Measurements from ENCODE around the gene TXNIP. TPM values are rescaled to one million over a fixed set of nuclear protein-coding genes. Genes with fewer than 3 reads are reported as not detected.
A peak's percentile ranks its signal among the peaks of the same experiment; 100 is the strongest.

TXNIP gene
- total RNA-seq, 1 donor from 2014 or later: 108 TPM

DNA sequence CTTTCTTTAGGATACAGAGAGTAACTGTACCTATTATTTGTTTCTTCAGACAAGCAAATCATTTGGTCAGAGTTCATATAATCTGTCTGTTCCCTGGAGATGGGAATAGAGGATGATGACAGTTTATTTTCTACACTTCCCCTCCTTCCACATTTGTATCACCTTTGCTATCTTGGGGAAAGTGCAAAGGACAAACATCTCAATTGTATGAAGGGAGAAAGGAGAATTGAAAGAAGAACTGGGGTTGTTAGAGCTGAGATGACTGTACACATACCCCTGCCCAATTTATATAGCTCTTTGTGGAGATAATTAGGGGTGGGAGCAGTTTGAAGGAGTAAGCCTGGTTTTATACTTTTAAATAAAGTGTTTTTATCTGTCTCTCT lies 17.9 kb downstream of the TXNIP start:
- intact Hi-C loops (cut with micrococcal nuclease): loop anchor here (1.0 kb wide), 1 partner anchor 58 kb away; no protein-coding TSS in a partner anchor
- DNase-seq (ENCODE audit: low spot score): no peak
- H3K27me3 Mint-ChIP-seq (ENCODE audit: insufficient read depth): no peaks in the 10 kb centered on the region
- no peak overlapping the region for H3K4me3 Mint-ChIP-seq
- no peaks in the 10 kb centered on the region for H3K36me3 Mint-ChIP-seq (ENCODE audit: low read depth)
- H3K27ac Mint-ChIP-seq: no peak overlapping the region
- H3K4me1 Mint-ChIP-seq (ENCODE audit: low read depth): peaks cover 9% of the 10 kb centered on the region
- H3K9me3 Mint-ChIP-seq: no peaks in the 10 kb centered on the region

GRCh38 chr1:145977486-145978470 lies 18.6 kb downstream of the TXNIP start:
- H3K9me3 Mint-ChIP-seq: no peaks in the 10 kb centered on the region
- no peak overlapping the region for H3K27ac Mint-ChIP-seq
- intact Hi-C loops (cut with micrococcal nuclease): loop anchor here (1.0 kb wide), 3 partner anchors 30 to 59 kb away; no protein-coding TSS in a partner anchor
- peaks cover 13% of the 10 kb centered on the region for H3K4me1 Mint-ChIP-seq (ENCODE audit: low read depth)
- DNase-seq (ENCODE audit: low spot score): peak; percentile 62
- peaks cover 3% of the 10 kb centered on the region for H3K36me3 Mint-ChIP-seq (ENCODE audit: low read depth)
- no peak overlapping the region for H3K4me3 Mint-ChIP-seq
- no peaks in the 10 kb centered on the region for H3K27me3 Mint-ChIP-seq (ENCODE audit: insufficient read depth)

DNA sequence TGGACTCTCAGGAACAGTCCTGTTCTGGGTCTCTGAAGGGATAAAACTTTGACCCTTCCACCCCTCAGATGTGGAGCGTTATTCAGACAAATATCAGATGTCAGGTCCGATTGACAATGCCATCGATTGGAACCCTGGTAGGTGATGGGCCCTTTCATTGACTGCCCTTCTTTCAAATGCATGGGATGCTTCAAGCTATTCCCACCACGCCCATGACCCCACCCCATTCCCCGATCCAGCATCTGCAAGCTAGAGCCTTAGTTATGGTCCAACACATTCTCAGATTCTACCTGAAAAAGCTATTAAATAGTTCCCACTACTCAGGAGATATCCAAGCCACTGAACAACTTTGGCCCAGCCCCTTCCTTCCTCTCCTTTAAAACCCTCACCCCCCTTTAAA lies 19.4 kb downstream of the TXNIP start:
- Mint-ChIP-seq H3K4me1 (ENCODE audit: low read depth) (peaks cover 15% of the 10 kb centered on the region), H3K27me3 (ENCODE audit: insufficient read depth) (no peaks in the 10 kb centered on the region), H3K4me3 (no peak overlapping the region), H3K9me3 (no peaks in the 10 kb centered on the region), H3K27ac (no peak overlapping the region), H3K36me3 (ENCODE audit: low read depth) (peaks cover 3% of the 10 kb centered on the region)
- intact Hi-C loops (cut with micrococcal nuclease): loop anchor here (1.0 kb wide), 2 partner anchors 30 to 36 kb away; no protein-coding TSS in a partner anchor
- DNase-seq (ENCODE audit: low spot score): no peak

GRCh38 chr1:145975216-145975615 lies 21.2 kb downstream of the TXNIP start:
- intact Hi-C loops (cut with micrococcal nuclease): no loop called here
- DNase-seq (ENCODE audit: low spot score): no peak
- Mint-ChIP-seq H3K27me3 (ENCODE audit: insufficient read depth) (no peaks in the 10 kb centered on the region), H3K4me3 (no peak overlapping the region), H3K4me1 (ENCODE audit: low read depth) (peaks cover 15% of the 10 kb centered on the region), H3K36me3 (ENCODE audit: low read depth) (peaks cover 3% of the 10 kb centered on the region), H3K9me3 (no peaks in the 10 kb centered on the region), H3K27ac (no peak overlapping the region)

DNA sequence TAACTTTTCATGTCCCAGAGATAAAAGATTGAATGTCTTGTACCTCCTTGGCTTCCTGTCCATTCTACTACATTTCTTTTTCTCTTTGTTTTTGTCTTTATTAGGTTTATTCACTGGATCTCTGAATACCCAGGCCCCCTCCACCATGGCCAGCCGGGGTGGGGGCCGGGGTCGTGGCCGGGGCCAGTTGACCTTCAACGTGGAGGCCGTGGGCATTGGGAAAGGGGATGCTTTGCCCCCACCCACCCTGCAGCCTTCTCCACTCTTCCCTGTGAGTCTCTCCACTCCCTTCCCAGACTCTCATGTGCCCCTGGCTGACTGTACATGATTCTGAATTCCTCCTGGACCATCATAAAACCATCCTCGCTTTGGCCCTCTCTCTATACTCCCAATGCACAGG lies 21.7 kb downstream of the TXNIP start:
- no peaks in the 10 kb centered on the region for H3K9me3 Mint-ChIP-seq
- H3K36me3 Mint-ChIP-seq (ENCODE audit: low read depth): peaks cover 3% of the 10 kb centered on the region
- no peak overlapping the region for H3K4me3 Mint-ChIP-seq
- H3K4me1 Mint-ChIP-seq (ENCODE audit: low read depth): peaks cover 15% of the 10 kb centered on the region
- DNase-seq (ENCODE audit: low spot score): no peak
- intact Hi-C loops (cut with micrococcal nuclease): no loop called here
- no peaks in the 10 kb centered on the region for H3K27me3 Mint-ChIP-seq (ENCODE audit: insufficient read depth)
- peak overlapping the region; percentile 36 for H3K27ac Mint-ChIP-seq

GRCh38 chr1:145972580-145972979 lies 23.8 kb downstream of the TXNIP start:
- H3K36me3 Mint-ChIP-seq (ENCODE audit: low read depth): peaks cover 9% of the 10 kb centered on the region
- no peak overlapping the region for H3K4me3 Mint-ChIP-seq
- H3K27me3 Mint-ChIP-seq (ENCODE audit: insufficient read depth): no peaks in the 10 kb centered on the region
- DNase-seq (ENCODE audit: low spot score): no peak
- H3K27ac Mint-ChIP-seq: no peak overlapping the region
- H3K4me1 Mint-ChIP-seq (ENCODE audit: low read depth): peaks cover 15% of the 10 kb centered on the region
- H3K9me3 Mint-ChIP-seq: peaks cover 6% of the 10 kb centered on the region
- intact Hi-C loops (cut with micrococcal nuclease): no loop called here

DNA sequence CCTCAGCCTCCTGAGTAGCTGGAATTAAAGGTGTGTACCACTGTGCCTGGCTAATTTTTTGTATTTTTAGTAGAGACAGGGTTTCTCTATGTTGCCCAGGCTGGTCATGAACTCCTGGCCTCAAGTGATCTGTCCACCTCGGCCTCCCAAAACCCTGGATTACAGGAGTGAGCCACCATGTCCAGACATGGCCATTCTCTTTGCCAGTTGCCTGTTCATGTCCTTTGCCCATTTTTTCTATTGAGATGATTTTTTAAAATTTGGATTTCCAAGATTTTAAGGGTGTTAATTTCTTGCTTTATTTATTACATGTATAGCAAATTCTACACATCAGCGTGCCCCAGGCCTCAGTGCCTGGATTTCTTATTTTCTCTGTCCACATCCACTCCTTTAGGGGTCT lies 29.1 kb downstream of the TXNIP start:
- H3K9me3 Mint-ChIP-seq: peaks cover 14% of the 10 kb centered on the region
- DNase-seq (ENCODE audit: low spot score): no peak
- peak overlapping the region; percentile 40 for H3K4me3 Mint-ChIP-seq
- intact Hi-C loops (cut with micrococcal nuclease): no loop called here
- no peaks in the 10 kb centered on the region for H3K27me3 Mint-ChIP-seq (ENCODE audit: insufficient read depth)
- no peak overlapping the region for H3K27ac Mint-ChIP-seq
- H3K36me3 Mint-ChIP-seq (ENCODE audit: low read depth): peaks cover 7% of the 10 kb centered on the region
- H3K4me1 Mint-ChIP-seq (ENCODE audit: low read depth): peaks cover 28% of the 10 kb centered on the region

DNA sequence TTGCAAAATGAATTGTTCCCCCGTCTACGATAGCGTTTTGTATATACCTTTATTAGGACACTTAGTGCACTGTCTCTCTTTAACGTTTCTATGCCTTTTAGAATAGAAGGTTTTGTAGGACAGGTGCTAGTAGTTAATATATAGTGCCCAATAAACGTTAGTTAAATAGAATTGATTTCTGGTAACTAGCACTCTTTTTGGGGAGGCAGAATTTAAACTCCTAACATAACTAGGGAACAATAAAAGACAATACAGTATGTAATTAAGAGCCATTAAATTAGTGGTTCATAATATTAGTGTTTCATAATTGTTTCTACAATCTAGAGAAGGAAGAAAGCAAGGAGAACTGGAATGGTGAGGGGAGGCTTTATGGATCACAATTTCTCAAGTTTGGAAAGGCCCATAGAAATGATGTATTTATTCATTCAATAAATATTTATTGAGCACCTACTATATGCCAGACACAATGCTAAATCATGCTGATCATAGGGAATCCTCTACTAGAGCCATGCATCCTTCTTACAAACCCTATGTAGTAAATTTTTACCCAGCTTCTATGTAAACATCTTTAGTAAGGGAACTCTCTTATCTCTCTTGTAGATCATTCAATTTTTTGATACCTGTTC lies 31.1 kb downstream of the TXNIP start:
- Mint-ChIP-seq H3K4me1 (ENCODE audit: low read depth) (peaks cover 42% of the 10 kb centered on the region), H3K27me3 (ENCODE audit: insufficient read depth) (no peaks in the 10 kb centered on the region), H3K4me3 (peak overlapping the region; percentile 93), H3K9me3 (peaks cover 14% of the 10 kb centered on the region), H3K36me3 (ENCODE audit: low read depth) (peaks cover 7% of the 10 kb centered on the region), H3K27ac (peak overlapping the region; percentile 87)
- no peak for DNase-seq (ENCODE audit: low spot score)
- intact Hi-C loops (cut with micrococcal nuclease): no loop called here

DNA sequence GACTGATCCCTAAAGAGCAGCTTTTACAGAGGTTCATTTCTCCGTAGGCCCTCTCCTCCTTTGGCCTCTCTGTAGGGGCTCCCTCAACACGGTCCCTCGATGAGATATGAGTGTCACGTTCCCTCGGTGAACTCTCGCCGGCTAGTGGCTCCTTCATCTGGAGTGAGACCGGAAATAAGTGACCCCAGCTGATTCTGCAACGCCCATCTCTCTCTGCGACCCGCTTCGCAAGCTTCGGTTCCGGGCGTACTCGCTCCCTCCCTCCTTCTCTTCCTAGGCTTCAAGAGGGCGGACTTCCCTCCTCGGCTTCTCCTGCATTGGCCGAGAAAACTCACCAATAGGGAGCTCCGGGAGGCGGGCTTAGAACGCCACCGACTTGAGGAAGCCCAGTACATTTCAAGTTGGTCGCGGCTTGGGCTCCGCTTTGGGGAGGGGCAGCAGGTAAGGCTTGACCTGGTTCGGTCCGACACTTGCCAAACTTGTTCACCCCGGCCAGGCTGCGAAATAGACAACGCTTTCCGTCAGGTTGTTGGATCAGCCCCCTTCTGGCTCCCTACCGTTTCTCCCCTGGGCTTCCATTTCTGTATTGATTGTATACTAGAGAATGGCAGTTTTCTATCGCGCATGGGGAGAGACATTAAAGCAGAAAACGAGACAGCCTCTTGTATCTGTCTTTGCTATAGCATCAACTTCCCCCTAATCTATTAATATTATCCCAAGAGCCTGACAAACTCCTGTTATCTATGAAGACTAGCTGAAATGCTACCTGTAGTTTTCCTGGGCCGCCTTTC lies 31.9 kb downstream of the TXNIP start, which contains the start of the genes ANKRD34A and POLR3GL:
Gene ANKRD34A, minus strand, starts transcription at position 248 of the 791 bp plus-strand sequence. CDS start 2,816 bp downstream, outside the sequence.
Gene POLR3GL, plus strand, starts transcription at position 363 of the 791 bp plus-strand sequence. CDS start 10,176 bp downstream, outside the sequence.
- intact Hi-C loops (cut with micrococcal nuclease): loop anchor here (1.0 kb wide), 7 partner anchors 15 to 106 kb away; partner anchors contain the start of genes PEX11B, RBM8A and TXNIP
- Mint-ChIP-seq H3K4me1 (ENCODE audit: low read depth) (peaks cover 45% of the 10 kb centered on the region), H3K36me3 (ENCODE audit: low read depth) (peaks cover 9% of the 10 kb centered on the region), H3K27ac (peak within 1 kb of the TSS; percentile 87), H3K9me3 (peaks cover 14% of the 10 kb centered on the region), H3K27me3 (ENCODE audit: insufficient read depth) (no peaks in the 10 kb centered on the region), H3K4me3 (peak within 1 kb of the TSS; percentile 93)
- DNase-seq (ENCODE audit: low spot score): peak; percentile 89

- peaks cover 14% of the 10 kb centered on the region for H3K9me3 Mint-ChIP-seq
- no peaks in the 10 kb centered on the region for H3K27me3 Mint-ChIP-seq (ENCODE audit: insufficient read depth)
- intact Hi-C loops (cut with micrococcal nuclease): loop anchor here (1.0 kb wide), 7 partner anchors 16 to 105 kb away; partner anchors contain the start of genes PEX11B, RBM8A and TXNIP
- H3K4me1 Mint-ChIP-seq (ENCODE audit: low read depth): peaks cover 56% of the 10 kb centered on the region
- DNase-seq (ENCODE audit: low spot score): no peak
- peak overlapping the region; percentile 93 for H3K4me3 Mint-ChIP-seq
- peak overlapping the region; percentile 87 for H3K27ac Mint-ChIP-seq
- peaks cover 9% of the 10 kb centered on the region for H3K36me3 Mint-ChIP-seq (ENCODE audit: low read depth)
Measured at GRCh38 chr1:145963265-145964019, 32.9 kb downstream of the TXNIP start.

DNA sequence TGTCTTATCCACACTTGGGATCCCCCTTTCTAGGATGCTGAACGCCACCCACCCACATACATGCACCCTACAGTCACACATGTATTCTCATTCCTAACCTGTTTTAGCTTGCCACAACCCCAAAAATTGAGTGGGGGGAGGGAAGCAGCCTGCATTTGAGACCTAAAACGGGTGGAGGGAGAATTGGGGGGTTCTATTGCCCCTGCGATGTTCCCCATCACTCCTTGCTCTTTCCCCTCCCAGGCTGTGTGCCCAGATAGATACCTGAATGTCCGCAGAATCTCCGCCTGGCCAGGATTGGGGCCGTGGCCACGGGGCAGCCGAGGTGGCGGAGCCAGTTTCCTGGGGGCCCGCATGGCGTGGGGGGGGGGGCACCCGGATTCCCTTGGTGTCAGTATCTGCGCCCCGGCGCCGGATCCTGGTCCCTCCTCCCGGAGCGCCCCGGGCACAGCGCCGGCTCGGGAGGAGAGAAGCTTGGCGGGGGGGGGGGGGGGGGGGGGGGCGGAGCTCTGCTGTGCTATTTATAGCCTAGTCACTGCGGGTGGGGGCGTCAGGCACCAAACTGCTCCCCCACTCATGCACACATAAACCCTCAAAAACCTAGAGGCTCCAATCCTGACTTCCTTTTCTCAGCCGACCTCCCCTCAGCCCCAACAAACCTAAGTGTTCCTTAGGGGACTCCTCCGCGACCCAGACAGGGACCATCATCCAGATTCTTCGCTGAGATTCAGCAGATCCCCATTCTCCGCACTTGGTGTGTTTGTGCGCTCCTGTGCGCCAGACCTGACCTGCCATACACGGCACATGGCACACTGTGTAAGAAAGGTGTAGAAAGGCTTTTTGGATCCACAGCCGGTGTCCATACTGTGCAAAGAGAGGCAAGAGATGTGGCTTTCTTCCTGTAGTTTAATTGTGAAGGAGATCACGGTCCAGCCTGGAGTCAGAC lies 33.9 kb downstream of the TXNIP start:
- Mint-ChIP-seq H3K36me3 (ENCODE audit: low read depth) (peaks cover 2% of the 10 kb centered on the region), H3K27me3 (ENCODE audit: insufficient read depth) (no peaks in the 10 kb centered on the region), H3K9me3 (peaks cover 6% of the 10 kb centered on the region), H3K4me3 (peak overlapping the region; percentile 93), H3K4me1 (ENCODE audit: low read depth) (peaks cover 62% of the 10 kb centered on the region), H3K27ac (peak overlapping the region; percentile 87)
- intact Hi-C loops (cut with micrococcal nuclease): no loop called here
- DNase-seq (ENCODE audit: low spot score): no peak
